GM04504 (cell line): ENCODE measurements around the gene MSI2.

ENCODE experiments used
- DNase-seq: peaks from one replicate; pipeline ENCODE4 v3.0.0-alpha.2; 2012; ENCODE audit warnings: low read depth

The MSI2 gene

GRCh38 chr17:57541472-57542394 lies 285.4 kb downstream of the MSI2 start:
- DNase-seq: no peak

- no peak for DNase-seq
These were observed 286.2 kb downstream of the MSI2 start for GRCh38 chr17:57542510-57542909.

GRCh38 chr17:57543230-57543629 lies 286.9 kb downstream of the MSI2 start:
- DNase-seq: no peak

GRCh38 chr17:57544401-57544800 lies 288.1 kb downstream of the MSI2 start:
- DNase-seq: no peak

- no peak for DNase-seq
These were observed 288.6 kb downstream of the MSI2 start for GRCh38 chr17:57544834-57545463.

DNA sequence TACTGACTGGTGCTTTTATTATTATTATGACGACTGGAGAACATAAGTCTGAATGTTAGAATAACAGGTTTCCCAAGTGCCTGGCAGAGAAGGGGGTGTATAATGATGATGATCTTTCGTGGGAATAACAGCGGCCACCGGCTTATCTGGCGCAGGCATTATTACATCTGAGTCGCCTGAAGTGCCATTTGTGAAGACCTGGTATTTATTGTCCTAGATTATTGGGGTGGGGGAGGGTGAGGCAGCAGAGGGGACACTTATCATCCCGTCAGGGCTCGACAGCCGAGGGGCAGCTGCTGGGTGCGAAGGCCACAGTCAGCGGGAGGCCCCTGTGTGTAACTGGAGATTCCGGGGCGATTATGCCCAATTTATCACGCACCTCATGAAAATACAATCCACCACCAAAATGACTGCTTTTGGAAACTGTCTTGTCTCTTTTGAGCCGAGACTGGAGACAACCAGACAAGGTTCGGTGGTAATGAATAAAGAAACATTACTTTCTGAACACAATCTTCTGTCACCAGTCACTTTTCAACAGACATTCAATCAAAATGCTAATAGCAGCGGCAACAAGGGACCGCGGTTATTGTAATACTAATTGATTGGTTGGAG lies 289.5 kb downstream of the MSI2 start:
- DNase-seq: no peak

DNA sequence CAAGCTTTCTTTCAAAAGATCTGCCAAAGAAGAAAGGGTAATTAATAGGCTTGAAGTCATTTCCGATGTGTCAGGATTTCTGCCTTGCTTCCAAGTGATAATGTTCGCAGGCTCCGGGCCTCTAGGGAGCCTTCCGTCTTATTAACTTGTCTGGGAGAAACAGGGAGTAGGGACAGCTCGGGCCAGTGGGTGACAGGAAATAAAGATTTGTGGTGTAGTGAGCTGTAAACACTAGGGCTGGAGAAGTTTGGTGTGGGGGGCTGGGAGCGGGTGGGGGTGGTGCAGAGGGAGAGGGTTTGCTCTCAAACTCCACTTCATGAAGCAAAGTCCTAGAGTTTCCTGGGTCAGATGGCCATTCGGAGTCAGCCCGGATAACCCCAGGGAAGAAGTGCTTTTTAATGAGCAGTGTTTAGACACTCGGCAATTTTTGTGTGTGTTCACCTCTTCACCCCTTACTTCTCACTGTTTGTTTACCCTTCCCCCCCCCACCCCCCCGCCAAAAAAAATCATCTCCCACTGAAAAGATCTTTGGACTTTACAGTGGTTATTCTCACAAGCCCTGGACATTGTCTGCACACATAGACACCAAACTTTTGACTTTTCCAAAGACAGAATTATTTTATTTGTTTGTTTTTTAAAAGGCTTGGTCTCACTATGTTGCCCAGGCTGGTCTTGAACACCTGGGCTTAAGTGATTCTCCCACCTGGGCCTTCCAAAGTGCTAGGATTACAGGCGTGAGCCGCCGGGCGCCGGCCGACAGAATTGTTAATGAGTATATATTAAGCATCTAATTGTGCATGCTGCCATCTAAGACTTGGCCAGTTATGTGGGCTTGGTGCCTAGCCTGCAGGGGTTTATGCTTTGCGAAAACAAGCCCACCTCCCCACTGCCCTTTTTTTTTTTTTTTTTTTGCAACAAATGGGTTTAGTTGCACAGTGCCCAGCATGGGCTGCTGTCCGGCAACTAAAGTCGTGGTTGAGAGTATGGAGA lies 292.4 kb downstream of the MSI2 start:
- no peak for DNase-seq

DNA sequence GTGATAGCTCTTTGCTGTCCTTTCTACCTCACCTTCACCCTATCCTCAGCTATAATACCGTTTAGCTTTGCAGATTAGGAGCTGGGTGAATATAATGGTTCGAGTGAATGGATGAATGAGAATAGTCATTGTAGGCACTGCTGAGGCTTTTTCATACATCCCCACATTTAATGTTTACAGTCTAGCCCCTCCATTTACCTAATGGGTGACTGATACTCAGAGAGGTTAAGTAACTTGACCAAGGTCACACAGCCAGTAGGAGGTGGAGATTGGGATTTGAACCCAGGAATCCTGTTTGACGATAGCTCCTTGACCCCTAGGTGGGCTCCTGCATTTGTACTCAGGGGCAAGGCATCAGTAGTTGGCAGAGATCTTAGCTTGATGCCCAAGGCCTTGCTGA lies 293.1 kb downstream of the MSI2 start:
- no peak for DNase-seq

- DNase-seq: no peak
These were observed 293.7 kb downstream of the MSI2 start for GRCh38 chr17:57550016-57550415.

- no peak for DNase-seq
These were observed 294.5 kb downstream of the MSI2 start for GRCh38 chr17:57550668-57551315.

DNA sequence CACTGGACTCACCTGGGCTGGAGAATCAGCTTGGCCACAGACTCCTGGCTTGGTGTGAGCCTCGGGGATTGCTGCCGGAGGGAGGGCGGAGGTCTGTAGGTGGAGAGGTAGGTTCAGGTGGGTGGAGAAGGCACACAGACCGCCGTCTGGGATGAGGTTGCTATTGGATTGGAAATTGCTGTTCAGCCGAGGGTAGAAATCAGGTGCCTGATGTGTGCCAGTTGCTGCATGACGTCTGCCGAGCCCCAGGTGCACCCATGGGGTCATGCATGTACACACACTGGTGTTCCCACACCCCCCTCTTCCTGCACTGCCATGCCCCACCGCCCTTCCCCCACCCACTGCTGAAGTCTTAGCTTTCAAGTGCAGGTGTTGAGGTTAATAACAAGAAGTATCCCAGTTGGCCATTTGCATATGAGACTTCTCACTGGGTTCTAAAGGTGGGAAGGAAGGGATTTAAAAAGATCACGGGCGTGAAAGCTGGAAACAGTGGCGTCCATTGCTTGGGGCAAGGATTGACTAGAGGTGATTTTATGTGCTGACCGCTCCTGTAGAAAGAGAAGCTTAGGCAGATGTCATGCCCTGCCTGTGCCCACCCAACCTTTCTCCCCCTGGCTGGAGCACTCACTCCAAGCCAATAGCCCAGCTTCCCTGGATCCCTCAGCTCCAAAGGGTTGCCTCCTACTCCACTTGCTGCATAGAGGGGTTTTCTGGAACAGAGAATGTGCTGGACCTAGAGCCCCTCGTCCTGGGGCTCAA lies 295.2 kb downstream of the MSI2 start:
- no peak for DNase-seq

- DNase-seq: no peak
These were observed 295.8 kb downstream of the MSI2 start for GRCh38 chr17:57552114-57552624.

DNA sequence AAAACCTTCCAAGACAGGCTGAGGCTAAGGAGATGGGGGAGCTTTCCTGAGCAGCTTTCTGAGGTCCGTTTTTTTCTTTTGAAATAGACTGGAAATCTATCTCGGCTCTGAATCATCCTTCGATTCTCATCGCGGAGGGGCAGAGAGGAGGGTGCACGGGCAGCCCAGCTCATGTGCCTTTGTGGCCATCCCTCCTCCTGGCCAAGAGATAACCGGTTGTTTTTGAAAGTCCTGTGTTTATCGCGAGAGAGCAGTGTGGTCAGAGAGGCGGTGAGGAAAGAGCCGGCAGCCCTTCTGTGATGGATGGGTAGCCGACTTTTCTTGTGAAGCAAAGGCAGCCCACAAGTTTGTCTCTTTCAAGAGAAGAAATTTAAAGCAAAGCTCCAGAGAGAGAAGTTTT lies 297.2 kb downstream of the MSI2 start:
- no peak for DNase-seq

DNA sequence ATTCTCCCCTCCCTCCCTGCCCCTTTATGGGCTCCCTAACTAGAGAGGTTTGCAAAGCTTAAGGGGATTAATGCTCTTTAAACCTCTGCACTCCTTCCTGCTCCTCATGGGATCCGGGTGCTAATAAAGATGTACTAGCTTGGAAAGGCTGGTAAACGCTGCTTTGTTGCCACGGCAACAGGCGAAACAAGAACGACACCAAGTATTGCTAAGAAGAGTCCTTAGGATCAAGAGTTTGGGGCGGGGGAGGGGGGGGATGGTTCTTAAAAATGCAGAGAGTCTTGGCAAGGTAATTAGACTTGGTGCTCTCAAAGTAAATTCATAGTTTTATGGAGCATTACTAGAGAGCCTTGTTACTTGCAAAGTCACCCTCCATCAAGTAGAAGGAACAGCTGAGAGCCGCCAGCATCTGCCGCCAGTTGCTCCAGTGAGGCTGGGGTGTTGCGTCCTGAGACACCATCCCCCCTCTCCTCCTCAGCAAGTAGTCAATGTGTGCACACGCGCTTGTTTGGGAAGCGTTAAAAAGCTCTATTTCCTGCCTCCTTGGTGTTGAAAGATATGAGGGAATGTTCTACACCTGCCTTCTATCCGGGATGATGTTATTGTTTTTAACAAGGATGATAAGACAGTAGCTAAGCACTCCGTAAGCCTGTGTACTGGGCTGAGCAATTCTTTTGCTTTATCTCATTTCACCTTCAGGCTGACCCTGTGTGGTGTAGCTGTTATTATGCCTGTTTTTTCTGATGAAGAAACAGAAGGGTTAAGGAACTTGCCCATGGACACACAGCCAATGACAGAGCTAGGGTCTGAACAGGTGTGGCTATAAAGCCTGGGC lies 297.9 kb downstream of the MSI2 start:
- DNase-seq: no peak

- DNase-seq: no peak
These were observed 298.7 kb downstream of the MSI2 start for GRCh38 chr17:57554826-57555635.

GRCh38 chr17:57555636-57556175 lies 299.4 kb downstream of the MSI2 start:
- no peak for DNase-seq

DNA sequence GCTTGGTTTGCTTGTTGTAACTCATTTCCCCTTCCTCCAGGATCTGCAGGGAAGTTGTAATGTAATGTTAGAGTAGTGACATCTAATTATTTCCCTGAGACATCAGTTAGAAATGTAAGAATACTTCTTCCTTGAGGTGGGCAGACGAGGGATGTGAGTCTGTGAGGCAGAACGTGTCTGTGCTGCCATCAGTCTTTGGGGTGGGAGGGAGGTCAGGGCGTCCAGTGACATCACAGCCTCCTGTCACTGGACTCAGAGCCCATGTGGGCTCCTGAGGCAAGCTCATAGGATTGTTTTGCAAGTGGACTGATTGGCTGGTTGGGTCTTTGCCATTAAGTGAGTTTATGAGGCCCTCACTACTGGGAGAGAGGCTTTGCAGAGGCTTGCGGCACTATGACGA lies 300.0 kb downstream of the MSI2 start:
- no peak for DNase-seq

- DNase-seq: no peak
These were observed 300.7 kb downstream of the MSI2 start for GRCh38 chr17:57556977-57557376.
